IPS-NIHi7 (cell line): ENCODE data around the gene MAD1L1.
"Not testable (repeated sequence)": the region's sequence is repeated elsewhere in the genome, so short reads cannot be mapped to it uniquely, and the experiment has no call there.

ENCODE experiments used
- DNase-seq: peaks from one replicate; pipeline ENCODE4 v3.0.0; 2012; ENCODE audit warnings: mixed read lengths; ENCODE audit errors: extremely low spot score

MAD1L1 gene

DNA sequence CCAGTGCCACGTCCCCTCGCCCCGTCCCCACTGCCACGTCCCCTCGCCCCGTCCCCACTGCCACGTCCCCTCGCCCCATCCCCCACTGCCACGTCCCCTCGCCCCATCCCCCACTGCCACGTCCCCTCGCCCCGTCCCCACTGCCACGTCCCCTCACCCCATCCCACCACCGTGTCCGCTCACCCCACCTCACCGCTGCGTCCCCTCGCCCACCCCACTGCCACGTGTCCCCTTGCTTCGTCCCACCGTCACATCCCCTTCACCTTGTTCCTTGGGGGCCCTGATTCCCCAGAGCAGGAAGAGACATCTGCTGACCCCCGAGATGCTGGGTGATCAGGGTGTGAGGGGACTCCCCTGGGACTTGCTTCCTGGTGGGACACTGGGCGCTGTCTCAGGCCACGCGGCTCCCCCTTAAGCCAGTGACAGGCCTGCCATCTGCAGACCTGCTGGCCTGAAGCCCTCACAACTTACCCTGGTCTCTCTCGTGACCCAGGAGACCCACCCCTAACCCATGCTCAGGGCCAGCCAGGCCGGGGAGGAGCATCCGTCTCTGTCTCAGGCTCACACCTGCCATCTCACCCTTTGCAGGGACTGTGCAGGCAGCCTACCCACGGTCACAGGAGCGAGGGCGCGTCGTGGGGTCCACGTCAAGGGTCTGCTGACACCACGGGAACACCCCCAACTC is 302.2 kb downstream of the MAD1L1 start:
- no peak for DNase-seq

DNA sequence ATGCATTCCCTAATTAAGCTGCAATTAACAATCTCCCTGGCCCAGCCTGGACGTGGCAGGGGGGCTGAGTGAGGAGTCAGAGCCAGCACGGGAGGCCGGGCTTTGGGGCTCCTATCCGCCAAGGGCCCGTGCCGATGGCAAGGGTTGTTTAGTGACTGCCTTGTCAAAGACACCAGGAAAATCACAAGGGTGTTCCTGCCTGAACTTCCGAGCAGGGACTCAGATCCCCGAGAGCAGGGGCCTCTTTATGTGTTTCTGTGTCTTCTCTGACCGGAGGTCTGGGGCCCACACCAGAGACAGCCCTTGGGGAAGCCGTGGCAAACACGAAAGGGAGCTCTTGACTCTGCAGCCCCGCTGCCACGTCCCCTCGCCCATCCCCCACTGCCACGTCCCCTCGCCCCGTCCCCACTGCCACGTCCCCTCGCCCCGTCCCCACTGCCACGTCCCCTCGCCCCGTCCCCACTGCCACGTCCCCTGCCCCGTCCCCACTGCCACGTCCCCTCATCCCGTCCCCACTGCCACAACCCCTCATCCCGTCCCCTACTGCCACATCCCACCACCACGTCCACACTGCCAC is 303.3 kb downstream of the MAD1L1 start:
- DNase-seq, result not testable (repeated sequence)

DNA sequence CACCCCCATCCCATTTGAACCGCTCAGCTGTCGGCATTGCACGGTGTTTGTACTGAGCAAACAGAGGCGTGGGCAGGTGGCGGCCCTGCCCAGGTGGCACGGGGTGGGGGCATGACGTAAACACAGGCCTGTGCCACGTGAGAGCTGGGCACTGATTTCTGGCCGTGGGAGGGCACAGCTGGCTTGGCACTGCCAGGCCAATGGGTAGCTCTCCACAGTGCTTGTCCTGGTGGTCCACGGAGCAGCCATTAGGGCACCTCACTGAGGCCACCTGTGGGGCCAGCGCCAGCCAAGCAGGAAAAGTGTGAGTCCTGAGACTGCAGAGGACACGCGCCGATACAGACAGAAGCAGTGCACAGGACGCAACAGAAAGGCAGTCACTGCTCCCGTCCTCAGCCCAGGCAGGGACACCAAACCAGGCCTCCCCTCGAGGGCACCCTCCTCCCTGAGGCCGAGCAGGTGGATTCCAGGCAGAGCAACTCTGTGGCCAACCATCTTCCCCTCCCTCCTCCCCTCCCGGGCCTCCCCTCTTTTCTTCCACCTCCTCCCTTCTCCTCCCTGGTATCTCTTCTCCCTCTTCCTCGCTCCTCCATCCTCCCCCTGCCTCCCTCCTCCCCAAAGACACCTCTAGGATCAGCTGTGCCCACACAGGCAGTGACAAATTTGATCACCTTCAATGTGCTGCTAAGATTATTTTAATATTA is 303.9 kb downstream of the MAD1L1 start:
- DNase-seq, result no peak

DNA sequence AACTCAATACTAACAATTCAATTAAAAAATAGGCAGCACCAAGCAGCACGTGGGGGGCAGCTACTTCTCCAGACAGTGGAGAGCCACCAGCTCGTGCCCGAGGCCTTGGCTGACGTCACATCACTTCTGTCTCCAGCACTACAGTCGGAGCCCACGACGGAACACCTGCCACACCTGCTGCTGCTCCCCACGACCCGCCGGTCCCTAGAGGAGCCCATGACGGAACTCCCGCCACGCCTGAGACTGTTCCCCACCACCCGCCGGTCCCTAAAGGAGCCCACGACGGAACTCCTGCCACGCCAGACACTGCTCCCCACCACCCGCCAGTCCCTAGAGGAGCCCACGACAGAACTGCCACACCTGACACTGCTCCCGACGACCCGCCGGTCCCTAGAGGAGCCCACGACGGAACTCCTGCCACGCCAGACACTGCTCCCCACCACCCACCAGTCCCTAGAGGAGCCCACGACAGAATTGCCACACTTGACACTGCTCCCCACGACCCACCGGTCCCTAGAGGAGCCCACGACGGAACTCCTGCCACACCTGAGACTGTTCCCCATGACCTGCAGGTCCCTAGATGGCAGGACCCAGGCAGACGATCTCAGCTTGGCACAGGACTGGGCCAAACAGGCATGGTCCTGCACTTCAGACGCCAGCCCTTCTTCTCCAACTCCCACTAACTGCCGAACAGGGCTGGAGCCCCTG is 304.7 kb downstream of the MAD1L1 start:
- no peak for DNase-seq

DNA sequence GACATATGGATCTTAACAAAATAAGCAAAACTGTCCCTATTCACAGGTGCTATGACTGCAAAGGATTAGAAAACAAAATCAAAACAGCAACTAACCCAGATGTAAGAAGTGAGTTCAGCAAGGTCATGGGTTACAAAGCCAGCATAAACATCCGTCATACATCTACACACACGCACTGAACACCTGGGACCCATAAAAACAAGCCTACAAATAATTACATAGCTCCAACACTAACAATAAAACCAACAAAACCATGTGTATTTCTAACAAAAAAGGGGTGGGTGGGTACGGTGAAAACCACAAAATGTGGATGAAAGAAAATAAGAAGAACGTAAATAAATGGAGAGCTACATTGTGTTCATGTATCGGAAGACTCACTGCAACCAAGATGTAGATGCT is 305.8 kb downstream of the MAD1L1 start:
- no peak for DNase-seq

DNA sequence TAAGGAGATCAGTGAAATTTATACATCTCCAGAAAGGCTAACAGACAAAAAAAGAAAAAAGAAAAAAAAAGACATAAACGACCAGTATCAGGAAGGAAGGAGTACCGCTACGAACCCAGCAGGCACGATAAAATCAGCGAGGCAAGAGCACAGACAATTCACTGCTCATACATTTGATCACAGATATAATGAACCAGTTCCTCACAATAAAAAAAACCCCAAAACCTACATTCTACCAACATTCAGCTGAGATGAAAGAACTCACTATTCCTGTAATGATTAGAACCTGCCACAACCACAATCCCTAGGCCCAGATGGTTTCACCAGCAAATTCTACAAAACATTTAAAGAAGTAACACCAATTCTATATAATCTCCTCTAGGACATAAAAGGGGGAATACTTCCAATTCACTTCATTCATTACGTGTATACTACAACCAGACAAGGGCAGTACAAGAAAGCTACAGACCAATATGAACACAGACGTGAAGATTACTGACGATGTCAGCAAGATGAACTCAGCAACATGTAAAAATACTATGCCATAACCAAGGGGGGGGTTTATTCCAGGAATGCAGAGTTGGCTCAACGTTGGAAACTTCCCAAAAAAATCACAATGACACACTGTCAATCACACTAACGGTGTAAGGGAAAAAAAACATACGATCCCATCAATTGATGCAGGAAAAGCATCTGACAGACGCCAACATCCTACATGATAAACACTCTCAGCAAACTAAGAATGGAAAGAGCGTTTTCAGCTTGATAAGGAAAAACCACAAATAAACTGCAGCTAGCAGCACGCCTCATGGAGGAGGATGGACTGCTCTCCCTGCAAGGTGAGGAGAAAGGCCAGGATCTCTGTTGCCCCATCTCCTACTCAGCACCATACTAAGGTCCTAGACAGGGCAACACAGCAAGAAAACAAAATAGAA is 306.5 kb downstream of the MAD1L1 start:
- no peak for DNase-seq

DNA sequence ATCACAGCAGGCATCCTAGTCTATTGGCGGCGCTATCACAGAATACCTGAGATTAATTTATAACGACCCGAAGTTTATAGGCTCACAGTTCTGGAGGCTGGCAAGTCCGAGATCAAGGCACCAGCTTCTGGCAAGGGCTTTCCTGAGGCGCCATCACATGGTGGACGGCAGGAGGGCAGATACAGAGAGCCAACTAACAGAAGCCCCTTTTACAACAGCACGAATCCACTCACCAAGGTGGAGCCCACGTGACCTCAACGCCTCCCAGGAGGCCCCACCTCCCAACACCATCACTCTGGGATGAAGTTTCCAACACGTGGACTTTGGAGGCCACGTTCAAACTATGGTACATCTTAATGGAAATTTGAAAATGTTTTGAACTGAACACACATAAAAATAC is 307.4 kb downstream of the MAD1L1 start:
- DNase-seq, result peak; percentile 58

DNA sequence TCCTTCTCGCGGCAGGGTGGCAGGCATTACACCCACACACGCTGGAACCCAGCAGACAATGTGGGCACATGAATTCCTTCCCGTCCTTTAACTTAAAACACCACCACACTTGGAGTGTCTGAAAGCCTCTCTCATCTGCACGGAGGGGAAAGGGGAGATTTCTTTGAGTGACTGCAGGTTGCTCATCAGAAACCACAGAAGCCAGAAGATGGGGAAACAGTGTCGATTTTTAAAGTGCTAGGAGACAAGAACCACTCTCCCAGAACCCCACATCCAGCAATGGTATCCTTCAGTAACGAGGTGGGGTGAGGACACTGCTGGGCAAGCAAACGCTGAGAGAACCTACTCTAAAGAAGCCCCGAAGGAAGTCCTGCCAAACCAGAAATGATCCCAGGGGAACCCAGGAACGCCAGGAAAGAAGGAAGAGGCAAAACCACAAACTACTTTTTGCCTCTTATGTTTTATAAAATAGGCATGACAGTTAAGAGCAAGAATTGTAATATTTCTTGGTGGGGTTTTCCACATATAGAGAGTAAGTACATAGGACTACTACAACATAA is 308.4 kb downstream of the MAD1L1 start:
- no peak for DNase-seq

DNA sequence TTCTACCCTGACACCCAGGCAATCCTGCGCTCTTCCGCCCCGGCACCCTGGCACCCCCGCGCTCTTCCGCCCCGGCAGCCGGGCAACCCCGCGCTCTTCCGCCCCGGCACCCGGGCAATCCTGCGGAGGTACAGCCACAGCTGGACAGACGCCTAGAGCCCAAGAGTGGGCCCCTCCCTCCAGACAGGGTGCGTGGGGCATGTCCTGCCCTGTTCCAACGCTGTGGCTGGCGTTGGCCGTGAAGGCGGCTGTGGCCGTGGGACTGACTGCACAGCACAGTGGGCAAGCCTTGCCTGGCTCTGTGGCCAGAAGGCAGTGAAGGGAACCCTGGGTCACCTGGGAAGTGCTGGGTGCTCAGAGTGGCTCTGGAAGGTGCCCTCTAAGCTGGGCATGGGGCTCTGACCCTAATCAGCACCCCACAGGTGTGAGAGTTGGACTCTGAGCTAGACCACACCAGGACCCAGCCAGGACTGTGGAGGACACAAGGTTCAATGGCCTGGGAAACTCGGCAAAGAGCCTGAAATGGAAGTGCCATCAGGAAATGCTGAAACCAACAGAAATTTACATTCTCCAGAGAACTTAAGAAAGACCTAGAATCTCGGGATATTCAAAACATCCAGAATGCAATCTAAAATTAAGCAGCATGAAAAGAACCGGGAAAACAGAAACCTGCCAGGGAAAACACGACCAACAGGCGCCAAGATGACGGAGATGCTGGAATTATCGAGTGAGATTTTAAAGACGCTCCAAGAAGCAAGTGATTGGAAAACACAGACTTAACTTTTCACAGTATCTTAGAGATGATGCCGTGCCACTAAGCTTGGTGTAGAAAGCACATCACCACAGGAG is 309.1 kb downstream of the MAD1L1 start:
- no peak for DNase-seq

DNA sequence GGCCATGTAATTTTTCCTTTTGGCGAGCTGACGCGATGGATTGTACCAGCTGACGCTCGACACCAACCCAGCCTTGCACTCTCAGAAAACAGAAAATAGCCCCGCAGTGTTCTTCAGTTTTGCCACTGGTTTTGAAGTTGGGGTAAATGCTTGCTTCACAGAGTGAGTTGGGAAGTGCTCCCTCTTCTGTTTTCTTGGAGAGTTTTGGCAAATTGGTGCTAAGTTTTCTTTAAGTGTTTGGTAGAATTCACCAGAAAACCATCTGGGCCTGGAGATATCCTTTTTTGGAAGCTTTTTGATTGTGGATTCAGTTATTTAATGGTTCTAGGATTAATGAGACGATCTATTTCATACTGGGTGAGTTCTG is 309.9 kb downstream of the MAD1L1 start:
- DNase-seq, result no peak

DNA sequence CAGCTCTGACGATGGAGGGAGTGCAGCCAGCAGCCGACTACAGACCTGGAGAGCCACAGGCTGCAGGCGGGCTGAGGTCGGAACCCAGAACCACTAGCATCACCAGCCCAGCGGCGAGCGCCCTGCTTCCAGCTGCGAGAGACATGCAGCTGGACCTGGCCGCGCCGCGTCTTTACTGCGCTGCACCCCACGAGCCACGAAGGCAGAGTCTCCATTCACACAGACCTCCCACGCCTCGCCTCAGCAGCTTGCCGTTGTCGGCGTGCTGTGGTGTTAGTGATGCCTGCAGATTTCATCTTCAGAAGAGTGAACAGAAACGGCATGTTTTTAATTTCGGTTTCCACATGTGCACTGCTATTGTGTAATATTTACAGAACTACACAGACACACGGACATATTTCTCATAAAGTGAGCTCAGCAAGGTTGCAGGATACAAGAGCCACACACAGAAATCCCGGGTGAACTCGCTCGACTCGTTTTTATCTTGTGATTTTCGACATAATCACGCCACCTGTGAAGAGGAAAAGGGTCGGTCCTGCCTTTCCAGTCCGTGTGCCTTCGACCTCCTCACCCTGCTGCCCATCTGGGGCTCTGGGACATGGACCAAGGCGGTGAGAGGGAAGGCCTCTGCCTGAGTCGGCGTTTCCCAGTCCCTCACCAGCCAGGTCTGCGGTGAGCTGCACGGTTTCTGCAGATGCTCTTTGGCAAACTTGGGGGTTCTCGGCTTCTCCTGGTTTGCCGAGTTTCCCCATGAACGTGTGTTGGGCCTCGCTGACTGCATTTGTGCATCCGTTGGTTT is 310.5 kb downstream of the MAD1L1 start:
- no peak for DNase-seq

DNA sequence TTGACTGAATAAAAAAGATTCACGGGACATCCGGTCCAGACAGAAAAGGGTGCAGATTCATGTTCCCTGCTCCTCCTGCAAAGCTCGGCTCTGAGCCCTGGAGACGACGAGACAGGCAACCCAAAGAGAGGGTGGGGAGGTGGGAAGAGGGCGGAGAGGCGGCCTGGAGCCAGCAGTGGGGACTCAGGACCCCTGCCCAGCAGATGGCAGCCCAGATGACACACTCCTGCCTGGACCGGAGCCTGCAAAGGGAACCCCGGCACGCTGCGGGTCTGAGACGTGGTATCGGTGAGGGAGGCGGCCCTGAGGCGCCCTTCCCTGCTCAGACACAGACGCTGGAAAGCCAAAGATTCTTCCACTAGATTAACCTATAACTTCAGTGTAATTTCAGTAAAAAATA is 311.9 kb downstream of the MAD1L1 start:
- DNase-seq, result no peak

DNA sequence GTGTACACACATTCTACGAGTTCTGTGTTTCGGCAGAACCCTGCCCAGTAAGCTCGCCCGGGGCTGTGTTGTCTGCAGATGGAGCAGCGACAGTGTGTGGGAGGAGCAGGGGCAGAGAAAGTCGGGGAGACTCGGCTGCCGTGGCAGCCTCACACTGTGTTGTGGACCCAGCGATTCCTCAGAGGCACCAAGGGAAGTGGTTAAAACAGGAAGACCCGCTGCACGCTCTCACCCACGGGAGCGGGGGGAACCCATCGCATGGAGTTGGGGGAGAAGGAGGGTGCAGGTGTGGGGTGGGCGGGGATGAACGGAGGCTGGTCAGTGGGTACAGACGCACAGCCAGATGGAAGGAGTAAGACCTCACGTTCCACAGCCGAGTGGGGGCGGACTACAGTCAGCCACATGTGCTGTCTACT is 312.5 kb downstream of the MAD1L1 start:
- DNase-seq, result no peak

DNA sequence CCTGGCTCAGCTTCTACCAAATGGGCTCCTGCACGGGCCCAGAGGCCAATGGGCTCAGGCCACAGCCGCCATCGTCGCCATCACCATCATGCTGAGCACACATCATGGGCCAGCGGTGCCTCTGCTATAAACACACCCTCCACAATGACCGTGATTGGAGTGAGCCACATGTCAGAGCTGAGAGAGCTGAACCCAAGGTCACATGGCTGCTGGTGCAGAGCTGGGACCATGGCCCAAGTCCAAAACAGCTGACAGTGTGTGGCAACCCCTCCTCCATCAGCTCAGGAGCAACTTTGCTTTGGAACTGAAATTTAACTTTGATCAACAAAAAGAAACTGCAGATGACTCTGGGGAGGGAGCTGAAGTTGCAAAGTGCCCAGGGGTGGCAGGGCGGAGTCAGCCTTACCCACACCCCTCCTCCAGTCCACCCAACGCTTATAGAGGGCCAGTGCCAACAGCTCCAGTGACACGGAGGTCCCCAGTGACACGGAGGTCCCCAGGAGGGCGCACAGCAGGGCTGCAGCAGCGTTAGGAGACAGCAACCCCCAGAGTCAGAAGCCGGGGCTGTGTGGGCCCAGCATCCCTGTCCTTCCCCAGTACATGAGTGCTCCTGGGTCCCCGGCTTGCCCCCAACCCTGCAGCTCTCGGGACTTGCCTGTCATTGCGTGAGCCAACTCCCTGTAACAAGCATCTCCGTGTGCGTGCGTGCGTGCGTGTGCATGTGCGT is 313.0 kb downstream of the MAD1L1 start:
- no peak for DNase-seq

DNA sequence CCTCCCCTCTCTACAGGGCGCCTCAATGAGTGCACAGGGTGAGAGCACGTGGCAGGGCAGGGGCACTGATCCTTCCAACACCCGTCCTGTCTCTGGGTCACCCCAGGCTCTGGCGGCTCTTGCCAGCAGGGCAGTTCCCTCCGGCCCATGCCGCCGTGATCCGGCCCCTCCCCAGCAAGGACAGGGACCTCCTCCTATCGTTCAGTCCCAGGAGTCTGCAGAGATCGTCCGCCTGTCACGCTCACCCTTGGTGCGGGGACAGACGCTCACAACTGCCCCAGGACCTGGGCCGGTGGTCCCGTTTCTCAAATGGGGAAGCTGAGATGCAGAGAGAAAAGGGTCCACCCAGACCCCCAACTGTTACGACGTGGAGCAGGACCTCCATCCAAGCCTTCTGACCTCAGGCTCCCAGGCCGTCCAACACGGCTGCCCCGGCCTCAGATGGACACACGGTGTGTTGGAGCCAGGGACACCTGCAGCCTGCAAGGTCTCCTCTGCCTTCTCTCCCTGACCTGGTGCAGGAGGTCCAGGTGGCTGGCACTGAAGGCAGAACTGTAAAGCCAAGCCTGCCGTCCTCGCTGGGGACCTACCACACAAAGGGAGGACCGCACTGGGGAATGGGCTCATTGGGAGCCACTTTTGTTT is 313.7 kb downstream of the MAD1L1 start:
- no peak for DNase-seq

DNA sequence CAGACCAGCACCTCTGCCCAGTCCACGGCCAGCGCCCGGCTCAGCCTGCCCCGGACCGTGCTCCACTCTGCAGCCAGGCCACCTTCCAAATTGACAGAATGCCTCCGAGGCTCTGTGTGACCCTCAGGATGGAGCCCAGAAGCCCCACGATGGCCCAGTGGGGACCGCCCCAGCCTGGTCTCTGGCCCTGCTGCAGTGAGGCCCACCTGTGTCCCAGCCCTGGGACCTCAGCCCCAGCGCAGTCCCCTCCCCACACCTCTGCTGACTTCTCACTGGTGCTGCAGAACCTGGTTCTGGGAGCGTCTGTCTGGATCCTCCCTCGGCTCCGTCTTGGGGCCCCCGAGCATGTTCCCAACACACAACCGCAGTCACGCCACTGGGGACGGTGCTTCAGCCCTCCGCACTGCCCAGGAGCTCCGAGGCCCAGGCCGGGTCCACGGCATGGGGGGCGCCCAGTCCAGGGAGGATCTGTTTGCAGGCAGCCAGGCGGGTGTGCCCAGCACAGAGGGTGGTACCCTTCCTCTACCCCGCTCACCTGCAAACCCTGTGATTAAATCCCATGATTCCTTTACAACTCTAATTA is 314.6 kb downstream of the MAD1L1 start:
- no peak for DNase-seq

DNA sequence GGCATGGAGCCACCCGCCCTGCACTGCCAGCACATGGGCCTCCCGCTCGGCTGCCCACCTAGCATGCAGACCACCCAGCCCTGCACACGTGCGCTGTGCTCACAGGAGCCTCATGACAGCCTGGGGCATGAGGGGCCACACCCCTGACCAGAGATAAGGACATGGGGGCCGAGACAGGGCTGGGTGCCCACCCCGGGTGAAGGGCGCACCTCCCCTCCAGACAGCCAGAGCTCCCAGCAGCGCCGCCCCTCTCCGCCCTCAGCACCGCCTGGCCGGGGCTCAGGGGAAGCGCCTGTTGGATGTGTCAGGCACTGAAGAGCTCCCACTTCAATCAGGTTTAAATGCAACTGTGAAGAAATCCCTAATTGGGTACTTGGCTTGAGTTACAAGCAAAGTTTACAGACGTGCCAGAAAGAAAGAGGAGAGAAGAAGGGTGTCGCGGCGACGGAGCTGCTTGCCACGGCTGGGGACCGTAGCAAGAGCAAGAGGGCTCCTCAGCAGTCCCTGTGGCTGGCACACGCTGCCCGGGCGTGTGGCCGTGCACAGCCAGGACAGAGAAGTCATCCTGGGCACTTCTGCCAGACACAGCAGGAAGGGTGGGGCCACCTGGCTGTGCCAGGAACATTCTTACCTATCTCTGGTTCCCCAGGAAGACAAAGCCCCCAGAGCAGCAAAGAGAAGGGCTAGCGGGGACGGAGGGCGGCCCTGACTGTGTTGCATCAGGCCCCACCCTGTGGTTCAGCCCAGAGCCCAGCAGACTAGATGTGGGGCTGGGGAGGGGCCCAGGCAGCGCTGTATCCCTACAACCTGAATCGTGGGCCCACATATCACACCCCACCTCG is 315.3 kb downstream of the MAD1L1 start:
- DNase-seq, result no peak
